Tracheal epithelial cell (primary cell): ENCODE data around the gene FAM81B. TPM values are rescaled to one million over a fixed set of nuclear protein-coding genes. Genes with fewer than 3 reads are reported as not detected.

Experiments used
- total RNA-seq: library from RNA; depleted of rRNA; stranded (reverse); fragments of >200 nt; gene quantifications from 2 replicates; pipeline ENCODE4 v1.2.1, GENCODE V29; 2014

The FAM81B gene, protein sequence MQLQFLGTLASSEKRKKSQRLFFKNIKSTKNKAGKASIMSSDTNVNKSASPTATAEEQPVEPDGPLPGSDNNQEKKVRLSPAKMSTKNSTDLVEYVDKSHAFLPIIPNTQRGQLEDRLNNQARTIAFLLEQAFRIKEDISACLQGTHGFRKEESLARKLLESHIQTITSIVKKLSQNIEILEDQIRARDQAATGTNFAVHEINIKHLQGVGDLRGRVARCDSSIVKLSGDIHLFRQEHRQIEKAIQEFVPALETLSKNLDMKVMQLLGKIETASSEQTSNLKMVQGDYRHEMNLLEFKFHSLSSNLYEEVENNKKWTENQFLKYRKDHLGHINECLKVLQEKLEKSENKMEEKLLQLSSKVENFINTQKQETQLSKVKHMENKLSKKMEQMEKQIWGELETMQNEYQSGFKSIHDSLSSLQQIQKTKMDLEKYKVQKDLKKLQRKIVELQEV
- not detected in 2 replicates for total RNA-seq

GRCh38 chr5:95390812-95391492, at the start of gene FAM81B:
Gene FAM81B, plus strand, starts transcription at chr5:95391366. Its CDS starts 24 bp downstream, at chr5:95391390.

Other genes starting within 250 kb of the FAM81B start
- 15.4 and 19.4 TPM in 2 replicates for gene MCTP1, start 106.3 kb upstream of the FAM81B start, total RNA-seq
- 88.9 and 127 TPM in 2 replicates for gene SKIC3, start 163.6 kb downstream of the FAM81B start, total RNA-seq
- gene ARSK, start 163.7 kb downstream of the FAM81B start, total RNA-seq = 4.6 and 10.9 TPM in 2 replicates
- gene GPR150, start 228.7 kb downstream of the FAM81B start, total RNA-seq = 0.24 and 1.1 TPM in 2 replicates